ENCODE measurements around the gene PRKCZ. TPM values are rescaled to one million over a fixed set of nuclear protein-coding genes. Genes with fewer than 3 reads are reported as not detected.

PRKCZ gene
- total and polyA plus RNA-seq, 9 of the 15 experiments (the other 6 are each of a cell fraction or from before 2014, with no cell fraction given) = 0.07 to 3.1 (median 1.3) TPM

GRCh38 chr1:2176615-2177014, 126.4 kb downstream of the PRKCZ start (continued):
- TF ChIP-seq AFF1 (IDR thresholded peaks at IDR 0.05; ENCODE audit: low read depth in 1 of 2, partially characterized antibody in 2 of 2) (no peak), NFIC (IDR thresholded peaks at IDR 0.05) (peak; percentile 34; the same call in 1 of the 2 replicates), SREBF1 (IDR thresholded peaks at IDR 0.05; ENCODE audit: borderline replicate concordance, low read depth, low read length) (no peak), ELK1 (CRISPR knock-in tag; IDR thresholded peaks at IDR 0.05) (no peak), ZSCAN32 (CRISPR knock-in tag; IDR thresholded peaks at IDR 0.05) (no peak), NR1H2 (CRISPR knock-in tag; IDR thresholded peaks at IDR 0.05) (no peak), RB1 (IDR thresholded peaks at IDR 0.05; ENCODE audit: low read depth) (no peak), ZBTB7A (IDR thresholded peaks at IDR 0.05; ENCODE audit: borderline replicate concordance, control insufficient read depth, low read depth, low read length) (no peak), NEUROD1 (IDR thresholded peaks at IDR 0.05; ENCODE audit: borderline replicate concordance, low read depth, low read length, partially characterized antibody) (no peak), ZNF589 (CRISPR knock-in tag; IDR thresholded peaks at IDR 0.05; ENCODE audit: low read depth) (no peak)
